AG04450 (cell line): ENCODE results near the gene MTR. TPM values are rescaled to one million over a fixed set of nuclear protein-coding genes. Genes with fewer than 3 reads are reported as not detected.

Experiments used
- CTCF ChIA-PET: fragments of 300-600, 350-600 bp; formaldehyde crosslinking; extraction: SDS; loops from one replicate; lab custom pipeline; 2022; ENCODE audit warnings: antibody characterized with exemption, inconsistent platforms; lab: Charles Lee
- POLR2A ChIA-PET: fragments of 350-600 bp; formaldehyde crosslinking; extraction: SDS; loops from one replicate; lab custom pipeline; 2021; ENCODE audit warnings: antibody characterized with exemption, inconsistent platforms; lab: Yijun Ruan, JAX
- DNase-seq: peaks from one replicate; pipeline ENCODE4 v3.0.0-alpha.2; 2011; ENCODE audit warnings: low read depth, low spot score
- H3K27ac ChIP-seq: one replicate; pipeline ENCODE4 v1.5.1; 2012; ENCODE audit warnings: low read depth, low read length, control low read depth
- H3K27me3 ChIP-seq: one replicate; pipeline ENCODE4 v1.6.0; 2012; ENCODE audit warnings: low read length; ENCODE audit not compliant: control insufficient read depth, insufficient read depth
- H3K4me3 ChIP-seq: 2 replicates; pipeline ENCODE4 v1.5.1; 2011; ENCODE audit warnings: mild to moderate bottlenecking, low read depth, low read length, control low read depth
- H3K9me3 ChIP-seq: 2 replicates; pipeline ENCODE4 v1.5.1; 2012; ENCODE audit warnings: low read length; ENCODE audit not compliant: control insufficient read depth, insufficient read depth
- CTCF ChIP-seq: IDR thresholded peaks from 2 replicates; pipeline ENCODE4 v1.5.1; 2011; ENCODE audit warnings: low read depth, low read length, control low read depth, inconsistent platforms
- polyA plus RNA-seq: library from polyadenylated mRNA; depleted of rRNA; stranded (reverse); fragments of >200 nt; gene quantifications from 2 replicates; pipeline ENCODE4 v1.2.3, GENCODE V29; 2011

The MTR gene
- polyA plus RNA-seq, 1 experiment, result 13.0 TPM

- POLR2A ChIA-PET, result no interaction called here
- H3K27ac ChIP-seq, result no peak overlapping the region
- no peak for TF ChIP-seq CTCF
- H3K27me3 ChIP-seq, result no peaks in the 10 kb centered on the region
- H3K4me3 ChIP-seq, result no peak overlapping the region
- CTCF ChIA-PET, result interaction anchor here (0.7 kb wide), 1 partner anchor 71 kb away, joined by 3 read pairs; no protein-coding TSS in a partner anchor
- no peak for DNase-seq
- no peaks in the 10 kb centered on the region for H3K9me3 ChIP-seq
Observed at GRCh38 chr1:236830116-236830515, 35.0 kb downstream of the MTR start.

DNA sequence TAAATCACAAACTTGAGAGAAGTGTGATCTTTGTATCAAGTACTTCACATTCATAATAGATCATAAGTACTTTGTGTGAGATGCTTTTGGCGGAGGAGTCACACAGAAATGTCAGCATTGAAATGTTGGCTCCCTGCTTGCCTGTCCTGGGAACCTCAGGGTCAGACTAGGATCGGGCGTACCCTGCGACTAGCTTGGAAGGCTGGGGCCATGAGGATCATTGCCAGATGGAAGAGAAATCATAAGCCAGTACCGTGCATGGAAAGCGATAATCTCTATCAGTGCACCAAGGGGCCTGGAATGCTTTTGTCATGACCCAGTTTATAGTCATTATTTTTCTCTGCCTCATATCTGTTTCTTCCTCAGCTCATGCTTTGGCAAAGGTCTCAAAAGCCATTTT is 35.5 kb downstream of the MTR start:
- no peaks in the 10 kb centered on the region for H3K9me3 ChIP-seq
- ChIA-PET POLR2A (no interaction called here), CTCF (no interaction called here)
- H3K27me3 ChIP-seq, result no peaks in the 10 kb centered on the region
- H3K4me3 ChIP-seq, result no peak overlapping the region
- TF ChIP-seq CTCF, result no peak
- no peak for DNase-seq
- H3K27ac ChIP-seq, result no peak overlapping the region

- TF ChIP-seq CTCF, result no peak
- no peak overlapping the region for H3K4me3 ChIP-seq
- no peak overlapping the region for H3K27ac ChIP-seq
- no peak for DNase-seq
- no peaks in the 10 kb centered on the region for H3K27me3 ChIP-seq
- ChIA-PET POLR2A (no interaction called here), CTCF (no interaction called here)
- no peaks in the 10 kb centered on the region for H3K9me3 ChIP-seq
Observed at GRCh38 chr1:236833575-236833974, 38.5 kb downstream of the MTR start.

- Histone ChIP-seq H3K27me3 (no peaks in the 10 kb centered on the region), H3K27ac (no peak overlapping the region), H3K4me3 (no peak overlapping the region), H3K9me3 (no peaks in the 10 kb centered on the region)
- no peak for DNase-seq
- no peak for TF ChIP-seq CTCF
- ChIA-PET POLR2A (no interaction called here), CTCF (no interaction called here)
Observed at GRCh38 chr1:236834876-236835275, 39.8 kb downstream of the MTR start.

GRCh38 chr1:236835491-236835890 is 40.4 kb downstream of the MTR start:
- ChIA-PET CTCF (no interaction called here), POLR2A (no interaction called here)
- no peak overlapping the region for H3K4me3 ChIP-seq

More at GRCh38 chr1:236835491-236835890, 40.4 kb downstream of the MTR start:
- H3K27me3 ChIP-seq, result no peaks in the 10 kb centered on the region
- no peak overlapping the region for H3K27ac ChIP-seq
- no peak for DNase-seq
- H3K9me3 ChIP-seq, result no peaks in the 10 kb centered on the region
- no peak for TF ChIP-seq CTCF
